GM18526 (cell line): ENCODE measurements around the gene TNNI3K.

Experiments used
- POLR2A ChIP-seq: IDR thresholded peaks from 3 replicates; pipeline ENCODE4 v1.6.1; 2011; ENCODE audit not compliant: insufficient read length; ENCODE audit errors: extremely low read depth

TNNI3K gene

DNA sequence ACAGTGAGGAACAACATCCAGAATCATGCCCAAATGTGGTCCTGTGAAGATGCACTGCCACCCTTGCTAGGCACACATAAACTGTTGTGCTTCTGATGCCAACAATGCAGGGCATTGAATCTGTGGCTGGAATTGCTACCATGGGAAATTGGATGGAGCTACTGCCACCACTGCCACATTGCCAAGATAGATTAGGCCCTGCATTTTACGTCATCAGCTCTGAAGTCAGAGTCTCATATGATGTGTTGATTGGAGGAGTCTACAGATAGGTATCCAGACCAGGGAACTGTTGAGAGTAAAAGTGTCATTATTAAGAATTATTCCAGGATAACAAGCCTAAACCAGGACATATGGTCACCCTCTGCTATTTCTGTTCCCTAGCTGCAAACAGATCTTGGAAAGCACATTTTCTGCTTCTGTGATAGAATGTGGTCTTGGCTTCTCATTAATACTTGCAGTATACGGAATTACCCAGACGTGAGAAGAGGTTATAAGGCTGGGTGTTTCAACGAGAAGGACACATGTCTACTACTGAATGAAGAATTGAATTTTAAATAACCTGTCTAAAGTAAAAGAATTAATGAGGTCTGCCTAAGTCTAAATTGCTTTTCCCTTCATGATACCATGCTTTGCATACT, 106.6 kb downstream of the TNNI3K start:
- TF ChIP-seq POLR2A: no peak

DNA sequence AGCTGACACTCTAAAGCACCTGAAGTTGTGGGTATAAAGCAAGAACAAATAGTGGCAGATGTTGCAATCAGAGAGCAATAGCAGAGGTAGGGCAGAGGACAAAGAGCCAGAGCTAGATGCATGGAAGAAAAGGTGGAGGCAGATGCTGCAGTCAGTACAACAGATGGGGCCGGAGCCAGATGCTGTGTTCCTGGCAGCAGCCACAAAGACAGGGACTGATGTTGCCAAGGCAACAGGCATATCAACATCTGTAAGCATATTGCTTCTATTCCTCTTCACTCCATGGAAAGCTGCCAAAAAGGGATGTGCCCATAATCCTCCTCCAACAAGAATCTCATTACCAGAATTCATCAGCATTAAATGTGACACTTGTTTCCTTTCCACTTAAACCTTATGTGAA, 108.0 kb downstream of the TNNI3K start:
- TF ChIP-seq POLR2A: no peak

DNA sequence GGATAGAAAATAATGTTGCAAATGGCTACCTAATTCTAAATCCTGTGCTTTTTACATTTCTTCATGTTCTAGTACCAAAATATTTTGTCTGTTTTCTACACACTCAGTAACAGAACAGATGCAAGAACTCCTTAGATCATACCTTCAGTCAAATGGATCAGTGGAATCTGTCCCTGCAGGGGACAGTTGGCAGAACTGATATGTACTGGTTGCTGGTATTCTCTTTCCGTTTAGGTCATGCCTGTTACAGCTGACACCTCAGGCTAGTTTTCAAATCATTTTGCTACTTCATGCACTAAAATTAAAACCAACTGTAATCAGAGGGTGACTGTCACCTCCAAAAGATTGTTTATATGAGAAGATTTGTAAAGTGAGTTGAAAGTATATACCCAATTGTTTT, 109.2 kb downstream of the TNNI3K start:
- no peak for TF ChIP-seq POLR2A

DNA sequence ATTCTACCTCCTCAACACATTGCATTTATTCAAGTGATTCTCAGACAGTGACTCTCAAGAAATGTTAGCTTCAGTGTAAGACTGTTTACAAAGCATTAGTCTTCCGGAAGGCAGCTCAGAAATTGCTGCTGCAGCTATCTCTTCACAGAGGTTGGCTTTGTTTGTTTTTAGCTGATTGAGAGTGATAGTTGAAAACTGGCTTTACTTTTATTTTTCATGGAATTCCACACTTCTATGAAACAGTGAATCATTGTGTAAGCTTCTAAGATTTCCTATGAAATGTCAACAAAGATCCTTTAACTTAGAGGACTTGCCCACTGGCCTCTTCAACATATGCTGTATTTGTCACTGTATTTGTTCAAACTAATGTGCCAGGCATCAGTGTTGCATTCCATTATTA, 121.3 kb downstream of the TNNI3K start:
- TF ChIP-seq POLR2A: no peak

DNA sequence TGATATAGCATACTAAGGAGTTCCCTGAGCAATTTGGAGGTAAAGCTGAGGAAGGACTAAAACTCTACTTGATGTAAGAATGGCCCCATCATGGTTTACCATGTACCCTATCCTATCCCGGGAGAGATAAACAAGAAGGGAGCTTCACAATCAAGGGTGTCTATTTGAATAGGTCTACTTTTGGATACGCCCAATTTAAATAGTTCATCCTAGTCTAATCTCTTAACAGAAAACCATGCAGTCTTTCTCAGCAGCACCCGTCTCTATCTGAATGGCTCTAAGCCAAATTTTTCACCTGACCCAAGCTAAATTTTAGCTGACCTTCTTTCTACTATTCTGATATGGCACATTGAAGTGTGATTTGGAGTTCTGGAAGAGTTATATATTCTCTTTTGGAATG, 122.0 kb downstream of the TNNI3K start:
- TF ChIP-seq POLR2A: no peak

DNA sequence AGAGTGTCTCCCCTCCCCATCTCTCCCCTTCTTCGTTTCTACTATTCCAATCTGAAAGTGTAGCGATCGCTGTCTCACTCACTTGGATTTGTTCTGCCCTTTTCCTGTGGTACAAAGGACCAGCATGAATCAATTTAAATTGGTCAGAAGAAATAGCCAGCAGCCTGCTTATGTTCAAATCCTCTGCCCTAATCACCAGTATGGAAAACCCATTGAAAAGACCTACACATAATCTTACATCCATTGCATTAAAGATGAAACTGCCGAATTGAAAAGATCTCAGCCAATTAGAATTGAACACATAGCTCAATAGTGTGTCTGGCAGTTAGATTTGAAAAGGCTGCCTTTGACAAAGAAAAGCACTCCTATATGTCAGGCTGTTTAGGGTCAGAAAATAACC, 122.6 kb downstream of the TNNI3K start:
- TF ChIP-seq POLR2A: no peak

- no peak for TF ChIP-seq POLR2A
These were observed 127.5 kb downstream of the TNNI3K start for GRCh38 chr1:74362691-74363090.

GRCh38 chr1:74363220-74363619, 128.0 kb downstream of the TNNI3K start:
- TF ChIP-seq POLR2A: no peak

DNA sequence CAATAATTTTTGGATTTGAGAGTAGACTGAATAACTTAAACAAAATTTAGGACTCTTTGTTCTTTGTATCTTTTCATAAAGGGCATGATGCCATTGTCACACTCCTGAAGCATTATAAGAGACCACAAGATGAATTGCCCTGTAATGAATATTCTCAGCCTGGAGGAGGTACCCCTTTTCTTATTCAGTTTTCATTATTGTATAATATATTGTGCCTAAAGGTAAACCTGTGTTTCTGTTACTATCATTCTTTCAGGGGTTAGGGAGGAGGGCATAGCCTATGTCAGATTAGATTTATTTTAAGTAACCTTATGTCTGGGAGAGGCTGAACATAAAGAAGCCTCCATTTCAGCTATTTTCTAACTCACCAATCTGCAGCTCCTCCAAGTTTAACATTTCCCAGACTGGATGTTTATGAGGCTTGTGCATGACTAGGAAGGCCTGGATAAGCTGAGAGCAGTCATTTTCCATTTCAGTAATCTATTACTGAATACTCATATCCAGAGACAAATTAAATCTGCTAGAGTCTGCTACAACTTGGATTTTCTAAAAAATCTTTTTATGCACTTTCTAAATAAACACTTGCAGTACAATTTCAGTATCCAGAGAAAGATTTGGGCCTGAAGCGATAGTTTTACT, 132.1 kb downstream of the TNNI3K start:
- no peak for TF ChIP-seq POLR2A

DNA sequence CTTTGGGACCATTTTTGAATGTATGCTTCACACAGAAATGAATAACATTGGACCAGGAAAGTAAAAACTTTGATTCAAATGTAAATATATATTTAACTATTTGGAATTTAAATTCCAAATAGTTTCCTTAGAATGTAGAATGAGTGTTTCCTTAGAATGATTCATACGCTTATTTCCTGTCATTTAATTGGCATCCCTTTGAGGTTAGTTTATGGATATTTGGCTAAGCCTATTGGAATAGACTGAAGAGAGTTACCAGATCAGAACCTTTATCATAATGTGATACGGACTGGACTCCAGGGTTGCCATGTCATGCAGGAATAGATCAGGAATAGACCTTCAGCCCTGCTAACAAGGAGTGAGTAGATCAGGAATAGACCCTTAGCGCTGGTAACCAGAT, 133.1 kb downstream of the TNNI3K start:
- TF ChIP-seq POLR2A: no peak

- no peak for TF ChIP-seq POLR2A
These were observed 140.2 kb downstream of the TNNI3K start for GRCh38 chr1:74375376-74375775.

DNA sequence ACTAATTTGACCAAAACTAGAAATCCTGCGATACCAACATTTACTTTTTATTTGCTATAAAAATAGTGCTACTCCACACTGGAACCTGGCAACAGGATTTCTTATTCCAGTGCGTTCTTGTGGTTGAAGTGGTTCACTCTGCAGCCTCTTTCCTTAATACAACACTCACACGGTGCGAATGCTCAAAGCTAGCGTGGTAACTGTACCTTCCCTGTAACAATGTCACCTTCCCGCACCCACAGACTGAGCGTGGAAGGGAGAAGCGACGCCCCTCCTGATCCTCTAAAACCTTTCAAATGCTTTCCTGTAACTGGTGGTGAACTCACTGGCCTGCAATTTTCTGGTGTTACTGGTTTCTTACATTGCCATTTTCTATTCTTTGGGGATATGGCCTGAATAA, 145.1 kb downstream of the TNNI3K start:
- no peak for TF ChIP-seq POLR2A

DNA sequence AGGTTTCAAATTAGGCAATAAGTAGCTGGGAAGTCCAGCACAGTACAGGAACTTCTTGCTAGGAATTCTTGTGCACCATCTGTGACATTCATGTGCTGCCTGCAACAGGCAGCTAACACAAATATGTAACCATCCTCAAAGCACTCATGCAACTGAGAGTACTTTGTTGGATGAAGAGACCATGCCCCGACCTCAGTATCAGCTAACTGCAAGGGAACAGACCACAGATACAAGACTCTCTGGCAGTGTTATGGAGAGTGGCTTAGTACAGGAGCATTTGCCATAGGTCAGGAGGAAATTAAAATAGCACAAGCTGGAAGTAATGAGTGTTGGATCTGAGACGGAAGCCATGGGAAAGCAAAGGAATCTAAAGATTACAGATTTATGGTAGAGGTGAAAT, 153.7 kb downstream of the TNNI3K start:
- TF ChIP-seq POLR2A: no peak

- TF ChIP-seq POLR2A: no peak
These were observed 157.0 kb downstream of the TNNI3K start for GRCh38 chr1:74392186-74392585.

DNA sequence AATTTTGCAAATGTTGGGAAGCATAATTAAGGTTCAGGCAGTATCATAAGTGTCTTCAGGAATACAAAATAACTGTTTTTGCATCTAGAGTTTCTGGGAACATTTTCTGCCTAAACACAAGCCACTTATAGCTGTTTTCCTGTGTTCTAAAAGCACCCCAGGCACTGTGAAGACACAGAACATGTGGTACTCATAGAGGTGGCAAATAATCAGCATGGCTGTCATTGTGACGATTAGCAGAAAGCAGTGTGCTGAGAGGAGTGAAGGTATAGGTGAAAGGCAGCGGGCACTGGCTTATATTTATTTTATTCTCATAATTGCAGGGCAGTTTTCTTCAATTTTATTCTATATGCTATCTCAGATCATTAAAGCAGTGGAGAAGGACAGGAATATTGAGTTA, 157.7 kb downstream of the TNNI3K start:
- no peak for TF ChIP-seq POLR2A

- no peak for TF ChIP-seq POLR2A
These were observed 160.4 kb downstream of the TNNI3K start for GRCh38 chr1:74395571-74395970.

DNA sequence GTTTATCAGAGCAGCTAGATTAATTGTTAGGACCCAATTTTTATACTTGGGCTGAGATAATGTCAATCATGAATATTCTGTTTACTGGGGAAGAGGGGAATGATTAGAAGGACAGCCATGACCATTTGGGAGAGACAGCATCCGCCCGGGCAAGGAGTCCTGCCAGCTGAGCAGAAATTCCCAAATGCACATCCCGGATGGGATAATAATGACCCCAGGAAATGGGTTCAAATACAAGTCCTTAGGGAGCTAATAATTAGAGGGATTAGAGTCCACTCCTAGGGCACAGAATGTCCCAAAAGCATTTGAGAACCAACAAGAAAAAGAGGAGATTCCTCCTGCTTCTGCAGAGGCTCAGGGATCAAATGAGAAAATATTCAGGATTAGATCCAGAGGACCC, 161.3 kb downstream of the TNNI3K start:
- TF ChIP-seq POLR2A: no peak
